ENCODE measurements around the gene HADHB.

The HADHB gene
- total RNA-seq = 39.4 reads per million, percentile 63 among the genes with 10 or more reads in this experiment

DNA sequence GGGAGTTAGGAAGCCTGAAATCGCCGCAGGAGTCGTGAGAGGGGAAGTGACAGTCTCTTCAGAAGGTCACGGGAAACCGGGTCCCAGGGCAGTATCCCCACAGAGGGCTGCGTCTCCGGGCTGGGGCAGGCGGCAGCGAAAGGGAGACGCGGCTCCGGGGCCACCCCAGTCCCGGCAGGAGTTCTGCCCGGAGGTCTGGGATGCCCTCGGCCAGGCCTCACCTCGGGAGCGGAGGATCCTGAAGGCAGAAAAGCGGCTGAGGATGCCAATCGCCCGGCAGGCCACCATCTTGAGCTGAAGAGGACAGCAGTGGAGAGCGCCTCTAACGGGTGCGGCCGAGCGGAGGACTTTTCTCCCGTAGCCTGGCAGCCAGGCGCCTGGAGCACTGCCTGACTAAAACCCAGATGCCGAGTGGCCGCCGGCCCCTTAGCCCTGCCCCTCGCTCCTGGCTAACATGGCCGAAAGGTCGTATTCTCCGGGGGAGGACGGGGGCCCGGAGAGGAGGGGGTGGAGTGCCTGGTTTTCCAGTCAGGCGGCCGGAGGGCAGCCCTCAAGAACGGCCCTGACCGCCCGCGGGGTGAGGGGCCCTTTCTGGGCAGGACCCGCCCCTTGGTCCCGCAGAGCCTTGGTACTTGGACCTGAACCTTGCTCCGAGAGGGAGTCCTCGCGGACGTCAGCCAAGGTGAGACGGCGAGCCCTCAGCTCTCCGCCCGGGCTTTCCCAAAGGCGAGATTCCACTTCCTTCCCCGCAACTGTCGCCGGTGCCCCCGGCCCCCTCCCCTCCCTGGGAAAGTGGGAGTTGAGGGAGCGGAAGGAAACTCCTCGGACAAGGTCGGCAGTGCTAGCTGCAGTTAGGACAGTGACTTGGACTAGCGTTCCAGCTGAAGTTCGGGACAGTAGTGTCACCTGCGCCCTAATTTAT, at the start of gene HADHB, which contains the start of gene HADHA:
TSS of gene HADHB (plus strand) at position 631 of the 922 bp plus-strand sequence. CDS start 9,316 bp downstream, outside the sequence.
TSS of gene HADHA (minus strand) at position 324 of the 922 bp plus-strand sequence. CDS start at position 288, 36 bp downstream.
- DNase-seq = peak; percentile 74

DNA sequence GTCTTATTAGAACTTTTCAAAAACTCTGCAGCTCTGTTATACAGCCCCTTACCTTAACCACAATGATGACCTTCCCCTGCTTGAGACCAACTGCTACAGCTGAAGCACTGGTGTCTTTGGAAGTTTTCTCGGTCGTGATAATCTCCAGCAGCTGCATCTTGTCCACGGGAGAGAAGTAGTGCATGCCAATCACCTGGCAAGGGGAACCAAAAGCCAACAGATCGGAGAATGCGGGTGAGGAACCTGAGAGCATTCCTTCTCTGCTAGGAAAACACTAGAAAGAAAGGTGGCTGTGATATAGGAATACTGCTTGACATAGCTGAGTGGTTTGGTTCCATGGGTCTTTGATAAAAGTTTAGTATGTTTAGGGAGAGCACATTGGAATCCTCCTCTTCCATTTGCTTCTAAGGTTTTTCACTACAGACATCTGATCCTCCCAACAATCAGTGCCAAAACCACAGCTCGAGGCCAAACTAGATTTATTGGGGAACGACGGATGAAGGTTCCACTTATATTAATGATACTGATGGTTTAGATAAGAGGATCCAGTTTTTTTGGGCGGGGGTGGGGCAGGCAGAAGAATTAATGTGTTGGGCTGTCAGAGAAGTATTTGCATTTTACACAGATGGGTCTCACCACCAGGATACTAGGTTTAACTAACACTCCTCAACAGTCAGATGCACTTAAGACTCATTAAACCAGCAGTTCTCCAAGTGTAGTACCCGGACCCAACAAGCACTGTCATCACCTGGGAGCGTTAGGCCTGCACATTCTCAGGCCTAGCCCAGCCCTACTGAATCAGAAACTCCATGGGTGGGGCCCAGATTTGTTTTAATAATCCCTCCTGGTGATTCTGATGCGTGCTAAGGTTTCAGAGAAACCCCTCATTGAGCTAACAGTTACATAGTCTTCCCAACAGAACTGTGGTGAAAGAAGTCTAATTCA, 49.4 kb upstream of the HADHB start:
- DNase-seq = no peak

DNA sequence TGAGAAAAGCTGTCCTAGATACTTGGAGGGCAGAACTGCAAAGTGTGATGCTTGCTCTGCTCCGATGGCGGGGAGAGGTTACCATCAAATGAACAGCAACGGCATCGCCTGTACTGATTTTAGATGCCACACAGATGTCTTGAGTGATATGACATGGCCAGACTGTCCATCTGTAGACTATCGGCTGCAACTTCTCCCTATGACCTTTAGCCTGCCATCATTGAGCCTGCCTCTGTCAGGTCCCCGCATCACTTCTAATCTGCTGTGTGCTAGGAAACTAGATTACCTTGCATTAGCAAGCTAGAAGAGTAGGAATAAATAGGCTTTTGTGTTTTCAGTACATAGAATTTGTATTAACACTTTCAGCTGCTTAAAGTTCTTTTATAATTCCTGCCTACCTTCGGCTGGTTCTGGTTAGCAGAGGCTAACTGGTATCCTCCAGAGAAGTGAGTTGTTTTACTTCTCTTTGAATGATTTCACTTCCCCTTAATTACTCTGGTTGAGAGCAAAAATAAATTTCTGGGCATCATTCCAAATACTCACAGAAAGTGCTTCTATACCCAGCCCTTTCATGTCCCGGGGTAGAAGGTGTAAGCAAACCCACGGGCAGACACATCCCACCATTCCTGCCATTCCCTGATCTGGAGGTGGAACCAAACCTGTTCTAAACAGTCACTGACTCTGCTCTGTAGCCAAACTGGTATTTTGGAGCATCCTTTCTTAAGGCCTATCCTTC, 47.9 kb upstream of the HADHB start:
- no peak for DNase-seq

DNA sequence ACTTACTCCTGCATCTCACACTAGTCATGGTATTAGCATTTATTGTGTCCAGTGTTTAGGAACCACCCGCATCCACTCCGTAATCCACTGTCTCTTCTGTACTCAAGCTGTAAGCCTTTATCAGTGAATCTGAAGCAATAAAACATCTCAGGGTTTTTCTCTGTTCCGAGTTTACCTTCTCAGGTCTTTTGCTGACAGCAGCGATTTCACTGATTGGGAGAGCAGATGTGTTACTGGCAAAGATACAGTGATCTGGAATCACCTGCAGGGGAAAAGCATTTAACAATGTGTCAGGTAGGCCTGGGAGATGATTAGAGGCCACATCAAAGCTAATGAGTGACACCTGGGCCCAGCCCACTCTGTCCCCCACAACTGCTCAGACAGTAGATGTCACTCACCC, 47.2 kb upstream of the HADHB start:
- no peak for DNase-seq

DNA sequence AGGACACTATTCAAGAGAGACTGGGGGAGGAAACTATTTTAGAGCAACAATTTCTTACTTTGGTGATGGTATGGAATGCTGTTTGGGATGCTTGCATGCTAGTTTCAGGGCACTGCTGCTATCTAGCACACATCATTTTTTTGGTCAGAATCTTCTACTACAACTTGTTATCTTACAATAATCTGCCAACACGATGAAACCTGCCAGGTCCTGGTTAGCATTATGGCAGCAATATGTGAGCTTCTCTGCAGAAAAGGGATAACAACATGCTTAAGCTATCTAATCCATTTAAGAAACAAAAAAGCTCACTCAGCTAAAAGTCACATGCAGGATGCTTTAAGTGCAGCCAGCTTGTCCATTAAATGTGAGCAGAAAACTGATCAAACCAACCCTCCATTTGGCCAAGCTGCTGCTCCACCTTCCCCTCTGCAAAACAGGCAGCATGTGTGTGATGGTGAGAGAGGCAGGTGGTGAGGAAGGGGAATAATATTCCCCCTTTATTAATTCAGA, 41.7 kb upstream of the HADHB start:
- DNase-seq = no peak

DNA sequence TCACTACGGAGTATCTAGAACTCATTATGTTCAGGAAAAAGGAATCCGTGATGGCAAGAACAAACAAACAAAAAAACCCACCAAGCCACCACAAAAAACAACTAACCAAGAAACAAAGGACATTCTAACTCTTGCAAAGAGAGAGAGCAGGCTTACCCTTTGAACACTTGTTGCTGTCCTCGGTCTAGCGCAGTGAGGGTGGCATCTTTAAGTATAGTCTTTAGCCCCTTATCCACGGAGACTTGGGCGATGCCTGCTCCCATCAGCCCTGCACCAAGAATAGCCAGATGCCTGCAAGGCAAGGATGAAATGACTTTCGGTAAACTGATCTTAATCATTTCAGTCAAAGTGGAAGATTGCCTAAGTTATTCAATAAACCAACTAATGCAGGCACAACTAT, 40.8 kb upstream of the HADHB start:
- DNase-seq = no peak

DNA sequence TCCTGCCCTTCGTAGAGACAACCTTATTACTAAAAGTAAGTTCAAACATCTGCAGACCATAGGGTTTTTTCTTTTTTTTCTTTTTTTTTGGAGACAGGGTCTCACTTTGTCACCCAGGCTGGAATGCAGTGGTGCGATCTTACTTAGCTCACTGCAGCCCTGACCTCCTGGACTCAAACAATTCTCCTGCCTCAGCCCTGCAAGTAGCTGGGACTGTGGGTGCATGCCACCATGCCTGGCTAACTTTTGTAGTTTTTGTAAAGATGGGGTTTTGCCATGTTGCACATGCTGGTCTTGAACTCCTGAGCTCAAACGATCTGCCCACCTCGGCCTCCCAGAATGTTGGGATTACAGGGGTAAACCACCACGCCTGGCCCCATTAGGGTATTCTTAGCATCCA, 32.7 kb upstream of the HADHB start:
- no peak for DNase-seq

DNA sequence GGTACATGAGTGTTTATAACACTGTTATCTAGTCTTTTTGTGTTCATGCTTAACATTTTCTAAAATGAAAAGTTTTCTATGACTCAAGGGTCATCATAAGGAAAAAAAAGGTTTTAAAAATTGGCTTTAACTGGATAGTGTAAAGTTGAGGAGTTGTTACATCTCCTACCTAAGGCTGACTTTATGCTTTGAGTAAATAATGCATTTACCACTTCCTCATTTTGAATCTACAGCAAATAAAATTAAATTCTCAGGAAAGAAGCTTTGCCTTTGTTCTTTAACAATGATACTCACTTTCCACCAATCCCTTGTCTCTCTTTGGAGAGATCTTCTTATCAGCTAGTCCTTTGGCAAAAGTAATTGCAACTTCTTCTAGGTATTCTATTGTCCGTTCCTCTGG, 30.0 kb upstream of the HADHB start:
- no peak for DNase-seq

DNA sequence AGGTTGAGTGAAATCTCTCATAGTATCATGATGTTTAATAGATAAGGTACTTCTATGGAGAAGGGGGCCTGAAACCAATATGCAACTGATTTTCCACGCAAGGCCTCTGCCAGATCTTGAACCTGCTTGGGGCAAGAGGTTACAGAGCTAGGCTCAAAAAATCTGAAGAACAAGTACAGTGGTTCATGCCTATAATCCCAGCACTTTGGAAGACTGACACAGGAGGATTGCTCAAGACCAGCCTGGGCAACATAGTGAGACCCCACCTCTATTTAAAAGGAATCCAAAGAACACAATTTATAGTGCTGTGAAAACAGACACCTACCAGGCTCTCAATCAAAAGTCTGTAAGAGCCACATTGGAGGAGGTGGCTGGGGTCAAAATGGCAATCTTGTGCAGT, 28.9 kb upstream of the HADHB start:
- no peak for DNase-seq

DNA sequence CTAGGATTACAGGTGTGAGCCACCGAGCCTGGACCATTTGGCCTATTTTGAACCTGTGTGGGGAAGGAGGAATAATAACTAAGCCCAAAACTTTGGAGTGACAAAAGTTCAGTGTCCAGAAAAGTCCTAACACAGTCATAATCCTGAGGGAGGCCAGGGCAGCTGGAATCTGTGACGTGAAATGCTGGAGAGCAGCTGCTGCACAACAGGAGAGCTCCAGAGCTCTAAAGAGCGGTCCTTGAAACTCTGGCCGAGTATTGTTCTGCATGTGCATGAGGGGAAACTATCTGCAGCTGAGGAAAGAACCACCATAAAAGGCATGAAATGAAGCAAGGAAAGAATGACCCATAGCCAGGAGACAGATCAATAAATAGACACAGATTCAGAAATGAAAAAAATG, 28.2 kb upstream of the HADHB start:
- DNase-seq = no peak

DNA sequence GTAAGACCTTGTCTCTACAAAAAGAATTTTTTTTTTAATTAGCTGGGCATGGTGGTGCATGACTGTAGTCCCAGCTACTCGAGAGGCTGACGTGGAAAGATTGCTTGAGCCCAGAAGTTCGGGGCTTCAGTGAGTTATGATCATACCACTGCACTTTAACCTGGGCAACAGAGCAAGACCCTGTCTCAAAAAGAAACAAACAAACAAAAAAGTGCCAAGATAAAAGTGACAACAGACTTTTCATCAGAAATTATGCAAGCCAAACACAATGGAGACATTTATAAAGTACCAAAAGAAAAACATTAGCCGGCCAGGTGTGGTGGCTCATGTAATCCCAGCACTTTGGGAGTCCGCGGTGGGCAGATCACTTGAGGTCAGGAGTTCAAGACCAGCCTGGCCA, 27.0 kb upstream of the HADHB start:
- DNase-seq = no peak

DNA sequence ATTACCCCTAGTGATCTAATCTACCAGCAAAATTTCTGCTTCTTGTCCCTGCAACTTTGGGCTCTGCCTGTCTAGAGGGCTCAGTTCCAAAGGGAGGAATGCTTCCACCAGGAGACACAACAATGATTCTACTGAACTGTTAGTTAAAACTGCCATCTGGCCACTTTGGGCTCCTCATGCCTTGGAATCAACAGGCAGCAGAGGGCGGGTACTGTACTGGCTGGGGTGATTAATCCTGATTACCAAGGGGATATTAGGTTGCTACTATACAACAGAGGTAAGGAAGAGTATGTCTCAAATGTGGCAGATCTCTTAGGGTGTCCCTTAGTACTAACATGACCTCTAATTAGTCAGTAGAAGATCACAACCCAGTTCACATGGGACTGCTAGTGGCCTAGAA, 21.7 kb upstream of the HADHB start:
- no peak for DNase-seq

DNA sequence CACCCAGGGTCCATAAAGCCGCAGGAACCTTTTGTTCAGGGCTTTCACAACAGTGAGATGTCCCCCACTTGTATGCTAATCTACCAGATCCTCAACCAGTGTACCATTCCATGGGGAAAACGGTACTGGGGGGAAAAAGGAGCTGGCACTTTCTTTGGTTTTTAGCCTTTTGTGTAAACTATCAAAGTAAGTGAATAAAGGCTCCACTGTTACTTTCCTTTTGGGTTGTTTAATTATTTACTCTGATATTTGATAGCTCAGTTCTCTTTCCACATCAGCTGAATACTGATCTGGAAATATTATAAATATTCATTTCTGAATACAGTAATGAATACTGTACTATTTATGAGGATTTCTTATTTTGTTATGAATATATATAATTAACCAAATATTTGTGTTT, 20.6 kb upstream of the HADHB start:
- DNase-seq = no peak

DNA sequence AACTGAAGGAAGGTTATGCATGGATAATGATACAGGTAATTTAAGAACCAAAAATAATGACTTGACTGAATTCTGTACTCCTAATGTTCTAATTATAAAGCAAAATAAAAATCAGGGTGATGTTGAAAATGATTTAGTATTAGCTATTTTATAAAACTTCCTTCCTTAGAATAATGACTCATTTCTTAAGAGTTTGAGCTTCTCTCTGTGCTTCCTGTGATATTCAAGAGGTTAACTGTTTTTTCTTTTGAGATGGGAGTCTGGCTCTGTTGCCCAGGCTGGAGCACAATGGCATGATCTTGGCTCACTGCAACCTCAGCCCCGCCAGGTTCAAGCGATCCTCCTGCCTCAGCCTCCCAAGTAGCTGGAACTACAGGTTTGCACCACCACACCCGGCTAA, 15.1 kb upstream of the HADHB start:
- DNase-seq = no peak

DNA sequence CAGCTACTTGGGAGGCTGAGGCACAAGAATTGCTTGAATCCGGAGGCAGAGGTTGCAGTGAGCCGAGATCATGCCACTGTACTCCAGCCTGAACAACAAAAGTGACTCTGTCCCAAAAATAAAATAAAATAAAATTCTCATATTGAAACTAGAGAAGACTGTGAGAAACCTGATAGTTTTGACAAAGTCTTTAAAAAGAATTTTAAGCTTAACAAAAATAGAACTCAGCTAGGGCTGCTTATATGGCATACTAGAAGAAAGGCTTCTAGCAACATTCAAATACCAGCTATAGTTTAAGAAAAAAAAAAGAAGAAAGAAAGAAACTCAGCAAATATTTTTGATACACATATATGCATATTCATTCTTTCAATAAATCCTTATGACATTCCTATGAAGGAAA, 13.9 kb upstream of the HADHB start:
- no peak for DNase-seq

DNA sequence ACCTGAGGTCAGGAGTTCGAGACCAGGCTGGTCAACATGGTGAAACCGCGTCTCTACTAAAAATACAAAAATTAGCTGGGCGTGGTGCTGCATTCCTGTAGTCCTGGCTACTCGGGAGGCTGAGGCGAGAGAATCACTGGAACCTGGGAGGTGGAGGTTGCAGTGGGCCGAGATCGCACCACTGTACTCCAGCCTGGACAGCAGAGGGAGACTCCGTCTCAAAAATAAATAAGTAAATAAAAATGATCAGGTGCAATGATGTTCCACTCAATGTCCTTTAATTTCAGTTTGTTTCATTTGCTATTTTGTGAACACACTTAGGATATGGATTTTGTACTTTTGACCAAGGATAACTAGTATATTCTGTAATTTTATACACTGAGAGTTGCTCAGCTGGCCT, 9.7 kb upstream of the HADHB start:
- no peak for DNase-seq

DNA sequence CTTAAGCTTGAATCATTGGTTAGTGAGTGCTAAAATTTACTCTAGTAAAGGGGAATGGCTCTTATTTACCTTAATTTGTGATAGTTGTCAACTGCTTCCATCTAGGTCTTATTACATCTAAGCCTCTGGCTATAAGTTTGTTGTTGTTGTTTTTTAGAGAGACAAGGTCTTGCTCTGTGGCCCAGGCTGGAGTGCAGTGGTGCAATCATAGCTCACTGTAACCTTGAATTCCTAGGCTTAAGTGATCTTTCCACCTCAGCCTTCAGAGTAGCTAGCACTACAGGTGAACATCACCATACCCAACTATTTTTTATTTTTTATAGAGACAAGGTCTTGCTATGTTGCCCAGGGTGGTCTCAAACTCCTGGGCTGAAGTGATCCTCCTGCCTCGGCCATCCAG, 6.9 kb upstream of the HADHB start:
- no peak for DNase-seq

DNA sequence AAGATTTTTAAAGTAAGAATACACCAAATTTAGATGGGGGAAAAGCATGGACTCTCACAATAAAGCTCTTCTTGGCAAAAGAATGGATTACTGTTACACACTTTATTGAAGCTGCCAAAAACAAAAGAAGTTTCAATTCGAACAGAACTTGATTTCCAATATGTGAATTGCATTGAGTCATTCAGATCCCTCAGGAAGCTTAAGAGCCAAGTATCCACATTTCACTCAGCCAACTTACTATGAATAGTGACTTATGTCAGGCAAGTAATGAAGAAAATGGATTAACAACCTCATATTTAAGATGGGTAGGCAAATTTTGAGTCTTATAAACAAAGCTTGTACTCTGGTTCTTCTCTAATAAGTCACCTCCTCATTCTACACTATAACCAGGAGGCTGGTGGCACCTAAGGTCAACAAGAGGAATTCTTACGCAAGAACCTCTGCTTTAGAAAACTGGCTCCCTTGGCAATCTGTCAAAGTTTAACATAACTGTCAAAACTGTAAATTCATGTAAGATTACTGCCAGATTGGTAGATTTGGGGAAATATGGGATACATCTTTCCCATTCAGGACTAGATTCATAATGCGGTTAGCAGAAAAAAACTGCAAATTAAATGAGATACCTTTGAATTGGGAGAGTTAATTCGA, 6.3 kb upstream of the HADHB start:
- DNase-seq = no peak

DNA sequence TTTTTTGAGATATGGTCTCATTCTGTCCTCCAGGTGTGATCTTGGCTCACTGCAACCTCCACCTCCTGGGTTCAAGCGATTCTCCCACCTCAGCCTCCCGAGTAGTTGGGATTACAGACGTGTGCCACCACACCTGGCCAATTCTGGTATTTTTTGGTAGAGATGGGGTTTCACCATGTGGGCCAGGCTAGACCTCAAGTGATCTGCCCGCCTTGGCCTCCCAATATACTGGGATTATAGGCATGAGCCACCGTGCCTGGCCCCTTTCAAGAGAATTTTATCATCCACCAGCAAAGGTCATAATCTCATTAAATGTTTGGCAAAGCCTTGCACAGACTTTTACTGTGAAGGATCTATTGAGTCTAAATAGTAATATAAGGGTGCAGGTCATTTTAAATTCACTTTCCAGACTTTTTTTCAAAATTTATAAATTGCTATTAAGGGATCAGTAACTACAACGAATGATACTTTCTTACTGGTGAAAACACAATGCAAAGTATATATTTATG, 2.8 kb upstream of the HADHB start:
- no peak for DNase-seq

DNA sequence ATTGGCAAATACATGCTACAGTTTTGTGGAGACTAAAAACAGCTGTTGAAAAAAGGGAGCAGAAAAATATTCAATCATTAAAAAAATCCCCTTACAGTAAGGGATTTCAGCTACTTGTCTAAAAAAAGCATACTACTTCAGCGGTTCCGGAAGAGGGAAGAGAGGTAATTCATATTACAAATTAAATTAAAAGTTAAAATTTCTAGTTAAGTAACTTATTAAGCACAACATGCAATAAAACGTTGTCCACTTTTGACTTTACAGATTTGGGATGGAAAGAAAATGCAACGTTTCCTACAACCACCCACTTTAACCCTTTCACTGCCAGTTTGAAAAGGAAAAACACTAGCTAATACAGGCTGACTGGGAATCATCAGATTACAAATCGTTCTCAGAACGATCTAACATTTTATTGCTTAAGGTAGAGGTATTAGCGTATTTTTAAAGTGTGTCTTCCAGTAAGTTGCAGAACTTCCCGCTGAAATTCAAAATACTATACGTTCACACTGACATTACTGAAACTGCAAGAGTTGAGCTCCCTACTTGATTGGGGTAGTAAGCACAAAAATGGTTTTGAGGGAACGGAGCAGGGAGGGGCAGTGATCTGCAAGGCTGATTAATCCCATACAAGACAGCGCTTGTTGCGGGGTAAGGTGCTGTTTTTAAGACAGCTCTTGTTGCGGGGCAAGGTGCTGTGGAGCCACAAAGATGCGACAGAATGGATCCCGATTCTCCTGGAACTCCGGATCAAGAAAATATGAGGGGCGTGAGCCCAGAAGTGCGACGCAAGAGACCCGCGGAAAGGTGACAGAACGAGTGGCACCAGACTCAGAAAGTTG, 1.1 kb upstream of the HADHB start:
- DNase-seq = no peak

DNA sequence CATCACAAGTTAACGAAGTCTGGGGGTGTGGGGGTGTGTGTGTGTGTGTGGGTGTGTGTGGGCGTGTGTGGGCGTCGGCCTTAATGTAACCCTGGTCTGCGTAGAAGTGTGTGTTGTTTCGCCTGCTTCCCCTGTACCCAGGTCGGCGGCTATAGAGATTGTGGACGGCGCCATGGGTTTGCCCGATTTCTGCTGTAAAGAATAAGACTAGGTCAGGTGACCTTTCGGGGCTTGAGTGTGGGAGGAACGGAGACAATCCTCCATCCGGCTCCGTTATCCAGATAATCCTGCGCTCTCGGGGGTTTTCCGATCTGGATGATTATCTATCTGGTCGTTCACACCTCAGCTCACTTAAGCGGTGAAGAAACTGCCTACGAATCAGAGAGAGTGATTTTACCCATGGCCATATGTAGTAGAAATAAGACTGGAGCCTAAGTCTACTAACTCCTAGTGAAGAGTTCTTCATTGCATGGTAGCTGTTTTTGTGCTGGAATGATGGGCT, 543 bp downstream of the HADHB start:
- DNase-seq = peak; percentile 28
